ENCODE results near the gene GPR180.

GRCh38 chr13:94612050-94612449, 10.4 kb downstream of the GPR180 start:
- TF ChIP-seq YY1 (IDR thresholded peaks at IDR 0.05; ENCODE audit: insufficient read depth, insufficient read length) (no peak), SUZ12 (IDR thresholded peaks at IDR 0.05; ENCODE audit: extremely low read depth, insufficient read depth, insufficient read length) (no peak)

All from NT2/D1 (cell line).